GM12878 (cell line): ENCODE measurements around the gene ERP29. TPM values are rescaled to one million over a fixed set of nuclear protein-coding genes. Genes with fewer than 3 reads are reported as not detected.

Experiments used
- ATAC-seq: fragments of 200-7000 bp; cut with Tn5 transposase; 3 replicates; pipeline ENCODE4 v1.9.1; 2020; ENCODE audit warnings: mild to moderate bottlenecking, moderate library complexity
- BruUV-seq: library from RNA; stranded (reverse); fragments of 400-500 nt; replicated peaks from 2 replicates; lab custom pipeline; 2021; lab: Mats Ljungman, UMichigan
- CTCF ChIA-PET: fragments of 300-600 bp; sonication (Branson Sonifier 250); formaldehyde crosslinking; extraction: SDS; loops from one replicate; lab custom pipeline; 2021; ENCODE audit warnings: inconsistent platforms; lab: Yijun Ruan, JAX
- POLR2A ChIA-PET: fragments of 350-600 bp; formaldehyde crosslinking; extraction: SDS; loops from one replicate; lab custom pipeline; 2021; ENCODE audit warnings: inconsistent platforms; lab: Charles Lee
- RAD21 ChIA-PET: fragments of 300-600 bp; sonication (Branson Sonifier 250); formaldehyde crosslinking; loops from one replicate; lab custom pipeline; 2023; ENCODE audit warnings: antibody characterized with exemption; ENCODE audit not compliant: unreplicated experiment; lab: Charles Lee
- SMC1A ChIA-PET: fragments of 300-600 bp; sonication (Branson Sonifier 250); formaldehyde crosslinking; loops from one replicate; lab custom pipeline; 2023; ENCODE audit not compliant: unreplicated experiment, uncharacterized antibody; lab: Charles Lee
- DNase-seq: peaks from one replicate; pipeline ENCODE4 v3.0.0-alpha.2; 2011; ENCODE audit warnings: low read depth, low spot score
- FAIRE-seq: peaks from 3 replicates; lab custom pipeline; 2011; peaks lifted over from hg19 to GRCh38; lab: Jason Lieb, UNC
- H2AFZ ChIP-seq: 2 replicates; pipeline ENCODE4 v1.6.0; 2011; ENCODE audit warnings: low read depth, low read length, control low read depth; ENCODE audit not compliant: control insufficient read depth
- H3K27ac ChIP-seq: 2 replicates; pipeline ENCODE4 v1.5.1; 2011; ENCODE audit warnings: control low read depth; ENCODE audit not compliant: control insufficient read depth, insufficient read depth
- H3K27me3 ChIP-seq, 2 experiments: replicated peaks in 1 of 2; 2 replicates each; pipeline versions ENCODE4 v1.6.0 to v1.6.1; 2011; ENCODE audit warnings: low read length in 1 of 2; ENCODE audit not compliant: control insufficient read depth in 2 of 2, insufficient read depth in 2 of 2
- H3K36me3 ChIP-seq, 2 experiments: 2 replicates each; pipeline ENCODE4 v1.5.1; 2011; ENCODE audit warnings: low read length in 1 of 2; ENCODE audit not compliant: control insufficient read depth in 2 of 2, insufficient read depth in 2 of 2
- H3K4me1 ChIP-seq: 2 replicates; pipeline ENCODE4 v1.6.1; 2011; ENCODE audit warnings: mild to moderate bottlenecking, low read length, moderate library complexity, mixed read lengths; ENCODE audit not compliant: control insufficient read depth, insufficient read depth
- H3K4me2 ChIP-seq: 2 replicates; pipeline ENCODE4 v1.6.0; 2011; ENCODE audit warnings: control low read depth; ENCODE audit not compliant: control insufficient read depth, insufficient read depth
- H3K4me3 ChIP-seq: fragments of 200-600 bp; sonication (generic); 2 replicates; pipeline ENCODE4 v1.5.1; 2016
- H3K79me2 ChIP-seq: 2 replicates; pipeline ENCODE4 v1.6.0; 2011; ENCODE audit warnings: low read length; ENCODE audit not compliant: control insufficient read depth, insufficient read depth
- H3K9ac ChIP-seq: 2 replicates; pipeline ENCODE4 v1.8.0; 2011; ENCODE audit warnings: low read length, control low read depth, mixed read lengths; ENCODE audit not compliant: control insufficient read depth, insufficient read depth
- H3K9me3 ChIP-seq: replicated peaks from 3 replicates; pipeline ENCODE4 v1.5.1; 2011; ENCODE audit warnings: mild to moderate bottlenecking, low read length; ENCODE audit not compliant: control insufficient read depth, insufficient read depth
- H4K20me1 ChIP-seq: 2 replicates; pipeline ENCODE4 v1.6.0; 2011; ENCODE audit not compliant: control insufficient read depth, insufficient read depth
- HDGF ChIP-seq: fragments of 450-650 bp; IDR thresholded peaks from 2 replicates; pipeline ENCODE4 v1.6.1; 2016; ENCODE audit warnings: antibody characterized with exemption
- IKZF1 ChIP-seq: fragments of 450-650 bp; conservative IDR thresholded peaks from 2 replicates; pipeline ENCODE4 v1.6.1; 2017; ENCODE audit warnings: antibody characterized with exemption, mild to moderate bottlenecking
- MTA3 ChIP-seq: IDR thresholded peaks from 2 replicates; pipeline ENCODE4 v1.6.1; 2012; ENCODE audit warnings: low read length, inconsistent platforms, borderline replicate concordance
- POLR2AphosphoS2 ChIP-seq: IDR thresholded peaks from 2 replicates; pipeline ENCODE4 v1.6.1; 2011; ENCODE audit warnings: low read depth, mild to moderate bottlenecking, low read length, improper control_type of control experiment, moderate library complexity
- POLR2AphosphoS5 ChIP-seq: IDR thresholded peaks from 2 replicates; pipeline ENCODE4 v1.6.1; 2011; ENCODE audit warnings: mild to moderate bottlenecking, low read length, inconsistent platforms
- SKIL ChIP-seq: fragments of 450-650 bp; IDR thresholded peaks from 2 replicates; pipeline ENCODE4 v1.6.1; 2017; ENCODE audit warnings: mild to moderate bottlenecking, low read depth, inconsistent platforms; ENCODE audit not compliant: poor library complexity, severe bottlenecking
- SMAD5 ChIP-seq: IDR thresholded peaks from 2 replicates; pipeline ENCODE4 v1.6.1; 2016; ENCODE audit warnings: antibody characterized with exemption, low read depth
- STAT3 ChIP-seq: IDR thresholded peaks from 2 replicates; pipeline ENCODE4 v1.6.1; 2011; ENCODE audit warnings: low read depth, low read length, improper control_type of control experiment
- YBX1 ChIP-seq: fragments of 450-650 bp; IDR thresholded peaks from 2 replicates; pipeline ENCODE4 v1.6.1; 2016; ENCODE audit warnings: antibody characterized with exemption
- WGBS: methylation state at CpG from one replicate; pipeline ENCODE4 v1.1.6; 2016; ENCODE audit warnings: low lambda C conversion rate; ENCODE audit not compliant: insufficient replicate concordance, insufficient coverage; ENCODE audit errors: missing lambda C conversion rate; 5-methylcytosine and 5-hydroxymethylcytosine counted together
- in situ Hi-C: fragments of 300-500 bp; cut with MboI; formaldehyde crosslinking; loops from 9 replicates; pipeline ENCODE4 v1.14.3; 2018; ENCODE audit warnings: mixed read lengths
- intact Hi-C: fragments of 100-400 bp; cut with micrococcal nuclease; formaldehyde crosslinking; loops from one replicate; pipeline ENCODE4 v1.14.2; 2022; ENCODE audit not compliant: unreplicated experiment
- polyA plus RNA-seq, 11 experiments: library from polyadenylated mRNA; depleted of rRNA in 4 of 11; unstranded in 6 of 11; stranded (reverse) in 5 of 11; fragments of >200 nt; fragmentation: Nextera tagmentation in 4 of 11; fragmentation: Illumina TruSeq in 1 of 11; extraction: Ambion mirVana in 4 of 11; extraction: Trizol in 1 of 11; gene quantifications; 1 replicate in 1 of 11; 2 replicates in 10 of 11; pipeline versions ENCODE4 v1.2.1 to v1.2.3, GENCODE V29; 2011 to 2016; ENCODE audit warnings: inconsistent platforms in 2 of 11, missing spikeins in 2 of 11, low read depth in 1 of 11
- total RNA-seq, 4 experiments: library from RNA; depleted of rRNA in 3 of 4; stranded (reverse); fragments of >200 nt in 3 of 4; fragmentation: Illumina TruSeq in 1 of 4; extraction: Trizol in 1 of 4; gene quantifications; 2 replicates each; pipeline versions ENCODE4 v1.2.1 to v1.2.3, GENCODE V29; 2013 to 2021
- TF ChIP-seq, protein P1 (sequence below): fragments of 450-650 bp; IDR thresholded peaks from 2 replicates; pipeline ENCODE4 v1.6.1; 2017; ENCODE audit warnings: low read depth, mild to moderate bottlenecking, moderate library complexity
- TF ChIP-seq, protein P2 (sequence below): fragments of 450-650 bp; formaldehyde crosslinking; IDR thresholded peaks from 2 replicates; pipeline ENCODE4 v1.4.0; 2020; ENCODE audit warnings: mild to moderate bottlenecking, moderate library complexity

Gene ERP29
- total and polyA plus RNA-seq, 10 of the 15 experiments (the other 5 are each of a cell fraction or from before 2014, with no cell fraction given): 46.7 to 146 (median 107) TPM

DNA sequence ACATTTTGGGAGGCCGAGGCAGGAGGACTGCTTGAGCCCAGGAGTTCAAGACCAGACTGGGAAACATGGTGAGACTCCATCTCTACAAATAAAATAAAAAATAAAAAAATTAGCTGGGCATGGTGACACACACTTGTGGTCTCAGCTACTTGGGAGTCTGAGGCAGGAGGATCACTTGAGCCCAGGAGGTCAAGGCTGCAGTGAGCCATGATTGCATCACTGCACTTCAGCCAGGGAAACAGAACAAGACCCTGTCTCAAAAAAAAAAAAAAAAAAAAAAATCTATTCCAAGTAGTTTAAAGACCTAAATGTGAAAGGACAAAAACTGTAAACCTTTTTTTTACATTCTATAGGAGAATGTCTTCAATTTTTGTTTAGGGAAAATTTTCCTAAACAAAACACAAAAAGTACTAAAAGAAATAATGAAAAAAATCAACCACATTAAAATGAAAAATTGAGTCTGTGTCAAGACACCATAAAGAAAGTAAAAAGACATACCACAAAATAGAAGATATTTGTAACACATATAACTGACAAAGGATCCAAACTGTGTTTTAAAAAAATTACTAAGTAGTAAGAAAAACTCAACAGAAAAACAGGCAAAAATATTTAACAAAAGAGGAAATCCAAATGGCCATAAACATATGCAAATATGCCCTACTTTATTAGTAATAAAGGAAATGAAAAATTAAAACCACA, 17.3 kb upstream of the ERP29 start (continued):
- TF ChIP-seq, protein P1, sequence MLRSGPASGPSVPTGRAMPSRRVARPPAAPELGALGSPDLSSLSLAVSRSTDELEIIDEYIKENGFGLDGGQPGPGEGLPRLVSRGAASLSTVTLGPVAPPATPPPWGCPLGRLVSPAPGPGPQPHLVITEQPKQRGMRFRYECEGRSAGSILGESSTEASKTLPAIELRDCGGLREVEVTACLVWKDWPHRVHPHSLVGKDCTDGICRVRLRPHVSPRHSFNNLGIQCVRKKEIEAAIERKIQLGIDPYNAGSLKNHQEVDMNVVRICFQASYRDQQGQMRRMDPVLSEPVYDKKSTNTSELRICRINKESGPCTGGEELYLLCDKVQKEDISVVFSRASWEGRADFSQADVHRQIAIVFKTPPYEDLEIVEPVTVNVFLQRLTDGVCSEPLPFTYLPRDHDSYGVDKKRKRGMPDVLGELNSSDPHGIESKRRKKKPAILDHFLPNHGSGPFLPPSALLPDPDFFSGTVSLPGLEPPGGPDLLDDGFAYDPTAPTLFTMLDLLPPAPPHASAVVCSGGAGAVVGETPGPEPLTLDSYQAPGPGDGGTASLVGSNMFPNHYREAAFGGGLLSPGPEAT: no peak
- no peak for TF ChIP-seq MTA3
- no peak for TF ChIP-seq POLR2AphosphoS5

DNA sequence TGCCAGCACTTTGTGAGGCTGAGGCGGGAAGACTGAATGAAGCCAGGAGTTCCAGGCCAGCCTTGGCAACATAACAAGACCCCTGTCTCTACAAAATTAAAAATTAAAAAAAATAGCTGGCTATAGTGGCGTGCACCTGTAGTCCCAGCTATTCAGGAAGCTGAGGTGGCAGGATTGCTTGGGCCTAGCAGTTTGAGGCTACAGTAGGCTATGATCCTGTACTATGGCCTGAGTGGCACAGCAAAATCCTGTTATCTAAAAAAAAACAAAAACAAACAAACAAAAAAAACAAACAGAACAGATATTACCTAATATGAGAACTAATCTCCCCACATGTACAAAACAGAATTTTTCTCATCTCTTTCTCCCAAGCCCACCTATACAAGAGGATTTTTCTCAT, 15.9 kb upstream of the ERP29 start:
- H3K4me1 ChIP-seq: peaks cover 27% of the 10 kb centered on the region
- in situ Hi-C loops (no loop called here), intact Hi-C loops (no loop called here)
- H3K4me3 ChIP-seq: no peak overlapping the region
- no peak overlapping the region for H3K9ac ChIP-seq
- SMC1A ChIA-PET: interaction anchor here (1.4 kb wide), 2 partner anchors 14 to 24 kb away, joined by 3 read pairs; no protein-coding TSS in a partner anchor
- DNase-seq: no peak
- H3K27ac ChIP-seq: no peak overlapping the region
- no peaks in the 10 kb centered on the region for H4K20me1 ChIP-seq
- no peak for FAIRE-seq
- no TSS peak for BruUV-seq
- ATAC-seq: no peak
- CTCF ChIA-PET: interaction anchor here (1.5 to 3.0 kb wide), 3 partner anchors 9 to 52 kb away, joined by 6 to 17 read pairs (median 7); partner anchors contain the start of genes ERP29 and TMEM116
- no peak overlapping the region for H3K4me2 ChIP-seq
- WGBS: 96% methylated on average over 2 of the region's 2 CpGs
- no peaks in the 10 kb centered on the region for H3K27me3 ChIP-seq
- RAD21 ChIA-PET: interaction anchor here (1.1 to 2.7 kb wide), 4 partner anchors 13 to 52 kb away, joined by 4 to 14 read pairs (median 6); partner anchors contain the start of genes ERP29 and TMEM116
- POLR2A ChIA-PET: no interaction called here
- H3K9me3 ChIP-seq: no peaks in the 10 kb centered on the region
- no peaks in the 10 kb centered on the region for H3K36me3 ChIP-seq
- H3K79me2 ChIP-seq: no peaks in the 10 kb centered on the region
- no peak overlapping the region for H2AFZ ChIP-seq
- TF ChIP-seq POLR2AphosphoS2 (no peak), SKIL (no peak), YBX1 (no peak), IKZF1 (no peak), HDGF (no peak), STAT3 (no peak), SMAD5 (no peak)
- TF ChIP-seq, protein P1: no peak
- TF ChIP-seq, protein P2, sequence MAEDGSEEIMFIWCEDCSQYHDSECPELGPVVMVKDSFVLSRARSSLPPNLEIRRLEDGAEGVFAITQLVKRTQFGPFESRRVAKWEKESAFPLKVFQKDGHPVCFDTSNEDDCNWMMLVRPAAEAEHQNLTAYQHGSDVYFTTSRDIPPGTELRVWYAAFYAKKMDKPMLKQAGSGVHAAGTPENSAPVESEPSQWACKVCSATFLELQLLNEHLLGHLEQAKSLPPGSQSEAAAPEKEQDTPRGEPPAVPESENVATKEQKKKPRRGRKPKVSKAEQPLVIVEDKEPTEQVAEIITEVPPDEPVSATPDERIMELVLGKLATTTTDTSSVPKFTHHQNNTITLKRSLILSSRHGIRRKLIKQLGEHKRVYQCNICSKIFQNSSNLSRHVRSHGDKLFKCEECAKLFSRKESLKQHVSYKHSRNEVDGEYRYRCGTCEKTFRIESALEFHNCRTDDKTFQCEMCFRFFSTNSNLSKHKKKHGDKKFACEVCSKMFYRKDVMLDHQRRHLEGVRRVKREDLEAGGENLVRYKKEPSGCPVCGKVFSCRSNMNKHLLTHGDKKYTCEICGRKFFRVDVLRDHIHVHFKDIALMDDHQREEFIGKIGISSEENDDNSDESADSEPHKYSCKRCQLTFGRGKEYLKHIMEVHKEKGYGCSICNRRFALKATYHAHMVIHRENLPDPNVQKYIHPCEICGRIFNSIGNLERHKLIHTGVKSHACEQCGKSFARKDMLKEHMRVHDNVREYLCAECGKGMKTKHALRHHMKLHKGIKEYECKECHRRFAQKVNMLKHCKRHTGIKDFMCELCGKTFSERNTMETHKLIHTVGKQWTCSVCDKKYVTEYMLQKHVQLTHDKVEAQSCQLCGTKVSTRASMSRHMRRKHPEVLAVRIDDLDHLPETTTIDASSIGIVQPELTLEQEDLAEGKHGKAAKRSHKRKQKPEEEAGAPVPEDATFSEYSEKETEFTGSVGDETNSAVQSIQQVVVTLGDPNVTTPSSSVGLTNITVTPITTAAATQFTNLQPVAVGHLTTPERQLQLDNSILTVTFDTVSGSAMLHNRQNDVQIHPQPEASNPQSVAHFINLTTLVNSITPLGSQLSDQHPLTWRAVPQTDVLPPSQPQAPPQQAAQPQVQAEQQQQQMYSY (CRISPR knock-in tag): no peak
